ENCODE measurements around the gene SEPTIN11.

The SEPTIN11 gene

DNA sequence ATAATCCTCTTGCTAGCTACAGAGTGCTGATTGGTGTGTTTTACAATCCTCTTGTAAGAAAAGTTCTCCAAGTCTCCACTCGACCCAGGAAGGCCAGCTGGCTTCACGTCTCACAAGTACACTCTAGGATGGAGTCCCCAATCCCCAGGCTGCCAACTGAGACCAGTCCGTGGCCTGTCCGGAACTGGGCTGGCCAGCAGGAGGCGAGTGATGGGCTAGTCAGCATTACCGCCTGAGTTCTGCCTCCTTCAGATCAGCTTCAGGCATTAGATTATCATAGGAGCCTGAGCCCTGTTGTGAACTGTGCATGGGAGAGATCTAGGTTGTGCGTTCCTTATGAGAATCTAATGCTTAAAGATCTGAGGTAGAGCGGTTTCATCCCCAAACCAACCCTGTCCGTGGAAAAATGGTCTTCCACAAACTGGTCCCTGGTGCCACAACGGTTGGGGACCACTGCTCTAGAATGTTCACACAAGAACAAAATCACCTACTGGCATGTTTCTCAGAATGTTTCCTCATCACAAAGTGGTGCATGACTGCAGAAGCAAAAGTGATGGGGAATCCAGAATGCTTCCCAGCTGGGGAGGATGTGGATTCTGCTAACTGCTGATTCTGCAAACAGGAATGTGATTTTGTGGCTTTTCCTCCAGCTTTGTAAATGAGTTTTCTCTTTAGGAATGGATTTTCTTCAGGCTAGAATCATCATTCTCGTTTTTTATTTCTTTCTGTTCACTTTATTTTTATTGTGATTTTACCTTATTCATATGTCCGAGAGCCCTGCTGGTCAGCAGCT is 40.9 kb downstream of the SEPTIN11 start:
- TF ChIP-seq ZFX (IDR thresholded peaks at IDR 0.05; ENCODE audit: borderline replicate concordance) (no peak), CTCF (IDR thresholded peaks at IDR 0.05) (no peak)
- 0 out of 2 replicates have a peak overlapping the region, but pooled peaks have one; percentile 25 for H3K27ac ChIP-seq

DNA sequence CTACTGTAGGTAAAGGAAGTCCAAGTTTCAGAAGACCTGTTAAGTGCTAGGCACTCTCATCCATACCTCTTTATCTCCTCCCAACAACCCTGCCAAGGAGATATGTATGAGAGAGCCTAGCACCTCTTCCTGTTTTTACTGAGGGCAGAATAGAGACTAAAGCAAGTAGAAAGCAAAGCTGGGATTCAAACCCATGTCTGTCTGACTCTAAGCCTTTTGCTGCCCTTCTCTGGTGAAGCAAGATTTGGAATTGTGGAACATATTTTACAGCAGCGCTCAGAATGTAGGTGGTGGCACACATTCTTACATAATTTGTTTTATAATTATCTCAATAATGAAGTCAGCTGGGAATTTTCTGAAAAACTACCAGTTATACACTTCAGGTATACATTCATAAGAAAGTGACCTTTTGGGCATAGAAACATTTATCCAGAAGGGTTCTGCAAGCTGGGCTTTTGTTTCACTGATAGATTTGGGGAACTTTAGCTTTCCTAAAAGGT is 41.7 kb downstream of the SEPTIN11 start:
- H3K27ac ChIP-seq: no peak overlapping the region
- TF ChIP-seq CTCF (IDR thresholded peaks at IDR 0.05): no peak

DNA sequence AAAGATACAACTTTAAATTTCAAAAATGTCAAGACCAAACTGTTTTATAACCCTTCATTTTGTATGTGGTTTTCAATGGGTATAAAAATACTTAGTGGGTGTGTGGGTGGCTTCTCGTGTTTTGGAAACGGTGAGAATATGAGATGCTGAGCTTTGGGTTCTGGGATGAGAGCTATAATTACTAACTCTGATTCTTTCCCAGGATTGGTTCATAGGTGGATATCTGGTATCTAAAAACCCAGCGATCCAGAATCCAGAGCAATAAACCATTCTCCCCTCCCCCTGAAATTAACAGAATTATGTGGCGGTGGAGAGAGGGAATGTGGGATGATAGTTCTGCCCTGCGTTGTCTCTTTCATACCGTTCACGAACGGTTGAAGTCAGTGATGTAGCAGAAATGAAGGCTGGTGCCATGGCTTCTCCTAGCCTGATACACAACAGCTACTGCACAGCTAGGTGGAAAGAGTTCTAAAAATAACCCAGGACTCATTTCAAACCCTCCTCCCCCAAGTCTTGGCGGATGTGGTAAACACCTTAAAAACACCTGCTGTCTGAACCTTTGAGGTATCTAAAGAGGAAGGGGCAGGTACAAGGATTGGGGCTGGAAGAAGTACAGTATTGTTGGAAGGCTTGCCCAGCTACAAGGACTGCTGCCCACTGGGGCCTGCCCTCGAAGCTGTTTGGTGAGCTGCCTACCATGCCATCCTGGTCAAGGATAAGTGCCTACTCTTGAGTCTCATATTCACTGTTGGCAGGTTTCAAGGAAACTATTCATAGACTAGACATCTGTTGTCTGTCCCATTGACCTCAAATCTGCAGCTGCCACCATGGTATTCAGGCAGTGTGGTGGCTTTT is 44.5 kb downstream of the SEPTIN11 start:
- H3K27ac ChIP-seq: no peak overlapping the region
- TF ChIP-seq ZFX (IDR thresholded peaks at IDR 0.05; ENCODE audit: borderline replicate concordance) (no peak), CTCF (IDR thresholded peaks at IDR 0.05) (no peak)

DNA sequence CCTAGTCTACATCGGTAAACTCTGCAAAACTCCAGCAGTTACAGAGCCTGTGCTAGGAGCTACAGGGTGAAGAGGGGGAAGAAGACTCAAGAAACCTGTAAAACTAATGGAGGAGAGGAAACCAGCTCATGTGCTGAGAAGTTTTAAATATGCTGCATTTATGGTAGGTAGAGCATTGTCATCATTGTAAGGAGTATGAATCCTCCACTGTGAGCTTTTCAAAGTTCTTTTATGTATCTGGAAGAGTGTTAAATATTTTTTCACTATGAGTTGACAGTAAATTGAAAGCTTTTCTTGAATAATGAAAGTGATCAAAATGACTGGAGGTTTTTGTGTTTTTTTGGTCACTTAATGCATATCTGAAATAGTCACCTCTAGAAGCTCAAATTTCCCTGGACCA is 46.2 kb downstream of the SEPTIN11 start:
- TF ChIP-seq ZFX (IDR thresholded peaks at IDR 0.05; ENCODE audit: borderline replicate concordance) (no peak), CTCF (IDR thresholded peaks at IDR 0.05) (no peak)

DNA sequence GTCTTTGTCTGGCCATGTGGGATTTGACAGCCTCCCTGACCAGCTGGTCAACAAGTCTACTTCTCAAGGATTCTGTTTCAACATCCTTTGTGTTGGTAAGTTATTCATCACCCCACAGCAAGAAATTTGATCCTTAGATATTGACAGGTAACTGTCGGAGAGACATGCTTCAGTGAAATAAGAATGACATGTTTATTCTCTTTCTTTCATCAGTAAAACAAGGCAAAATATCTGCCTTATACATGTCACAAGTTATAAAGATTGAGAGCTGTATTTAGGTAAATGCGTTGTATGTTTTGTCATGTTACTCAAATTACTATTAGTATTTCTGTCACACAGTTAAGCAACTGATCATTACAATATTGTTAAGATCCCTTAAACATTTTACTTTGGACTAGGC is 46.9 kb downstream of the SEPTIN11 start:
- H3K27ac ChIP-seq: no peak overlapping the region

More for the DNA sequence above, 46.2 kb downstream of the SEPTIN11 start:
- H3K27ac ChIP-seq: no peak overlapping the region

GRCh38 chr4:76997077-76997476 is 47.5 kb downstream of the SEPTIN11 start:
- no peak overlapping the region for H3K27ac ChIP-seq
- TF ChIP-seq CTCF (IDR thresholded peaks at IDR 0.05) (no peak), ZFX (IDR thresholded peaks at IDR 0.05; ENCODE audit: borderline replicate concordance) (no peak)

More for the DNA sequence above, 46.9 kb downstream of the SEPTIN11 start:
- TF ChIP-seq CTCF (IDR thresholded peaks at IDR 0.05) (no peak), ZFX (IDR thresholded peaks at IDR 0.05; ENCODE audit: borderline replicate concordance) (no peak)
